Endothelial cell of umbilical vein (primary cell): ENCODE measurements around the gene MAP4K3. TPM values are rescaled to one million over a fixed set of nuclear protein-coding genes. Genes with fewer than 3 reads are reported as not detected.

Experiments
- Bru-seq: library from RNA; stranded (reverse); fragments of 400-500 nt; gene quantifications from one replicate; lab custom pipeline; 2021; lab: Mats Ljungman, UMichigan
- BruChase-seq, 2 experiments: library from RNA; stranded (reverse); fragments of 400-500 nt; gene quantifications; one replicate each; lab custom pipeline; 2021; lab: Mats Ljungman, UMichigan
- BruUV-seq: library from RNA; stranded (reverse); fragments of 400-500 nt; replicated peaks from 2 replicates; lab custom pipeline; 2021; lab: Mats Ljungman, UMichigan
- CTCF ChIA-PET: fragments of 300-600, 350-600 bp; sonication (Branson Sonifier 250); formaldehyde crosslinking; loops from one replicate; lab custom pipeline; 2021; ENCODE audit warnings: antibody characterized with exemption, inconsistent platforms; lab: Charles Lee
- POLR2A ChIA-PET: fragments of 300-600, 350-600 bp; sonication (Branson Sonifier 250); formaldehyde crosslinking; loops from one replicate; lab custom pipeline; 2021; ENCODE audit warnings: antibody characterized with exemption, inconsistent platforms; lab: Charles Lee
- DNase-seq: peaks from one replicate; pipeline ENCODE4 v3.0.0-alpha.2; 2011; ENCODE audit warnings: low read depth, low spot score
- FAIRE-seq: peaks from 2 replicates; lab custom pipeline; 2011; peaks lifted over from hg19 to GRCh38; lab: Jason Lieb, UNC
- H2AFZ ChIP-seq: 2 replicates; pipeline ENCODE4 v1.6.0; 2012; ENCODE audit warnings: low read depth, low read length, control low read depth, inconsistent platforms
- H3K27ac ChIP-seq: 2 replicates; pipeline ENCODE4 v1.5.1; 2011; ENCODE audit warnings: low read depth, mild to moderate bottlenecking, control low read depth, low read length, moderate library complexity; ENCODE audit not compliant: insufficient read depth
- H3K27me3 ChIP-seq, 2 experiments: 2 replicates each; pipeline versions ENCODE4 v1.6.0 to v1.6.1; 2011; ENCODE audit warnings: low read length in 2 of 2, mixed read lengths in 1 of 2; ENCODE audit not compliant: control insufficient read depth in 2 of 2, insufficient read depth in 2 of 2
- H3K36me3 ChIP-seq, 2 experiments: 2 replicates in 1 of 2; 3 replicates in 1 of 2; pipeline ENCODE4 v1.5.1; 2011; ENCODE audit warnings: low read length in 2 of 2, mild to moderate bottlenecking in 1 of 2, moderate library complexity in 1 of 2; ENCODE audit not compliant: control insufficient read depth in 2 of 2, insufficient read depth in 2 of 2; ENCODE audit errors: extremely low read depth in 1 of 2
- H3K4me1 ChIP-seq: 3 replicates; pipeline ENCODE4 v1.5.1; 2011; ENCODE audit warnings: mild to moderate bottlenecking, low read length; ENCODE audit not compliant: control insufficient read depth, insufficient read depth; ENCODE audit errors: extremely low read depth
- H3K4me2 ChIP-seq: 2 replicates; pipeline ENCODE4 v1.6.1; 2011; ENCODE audit warnings: low read length, control low read depth, mixed read lengths; ENCODE audit not compliant: insufficient read depth
- H3K4me3 ChIP-seq, 3 experiments: fragments of 200-600 bp in 1 of 3; sonication (generic), shearing (Covaris generic) in 1 of 3; replicated peaks in 1 of 3; 2 replicates each; pipeline ENCODE4 v1.5.1; 2011 to 2016; ENCODE audit warnings: control low read depth in 3 of 3, low read length in 3 of 3, mild to moderate bottlenecking in 2 of 3, inconsistent platforms in 1 of 3, low read depth in 1 of 3, moderate library complexity in 1 of 3; ENCODE audit not compliant: insufficient read depth in 1 of 3
- H3K79me2 ChIP-seq: 2 replicates; pipeline ENCODE4 v1.6.0; 2012; ENCODE audit warnings: low read length, inconsistent platforms; ENCODE audit not compliant: control insufficient read depth, insufficient read depth
- H3K9ac ChIP-seq: replicated peaks from 2 replicates; pipeline ENCODE3; 2011; ENCODE audit warnings: low read length, control low read depth; ENCODE audit not compliant: insufficient read depth; ENCODE audit errors: extremely low read depth
- H3K9me1 ChIP-seq: replicated peaks from 3 replicates; pipeline ENCODE4 v1.6.0; 2011; ENCODE audit warnings: mild to moderate bottlenecking, low read length; ENCODE audit not compliant: control insufficient read depth, insufficient read depth; ENCODE audit errors: extremely low read depth
- H3K9me3 ChIP-seq: replicated peaks from 2 replicates; pipeline ENCODE4 v1.5.1; 2012; ENCODE audit warnings: low read length, inconsistent platforms; ENCODE audit not compliant: control insufficient read depth, insufficient read depth
- H4K20me1 ChIP-seq: replicated peaks from 2 replicates; pipeline ENCODE3; 2011; ENCODE audit warnings: mild to moderate bottlenecking, low read length; ENCODE audit not compliant: control insufficient read depth, insufficient read depth; ENCODE audit errors: extremely low read depth
- CTCF ChIP-seq, 2 donors: IDR thresholded peaks; 1 replicate in 1 of 2; 2 replicates in 1 of 2; pipeline ENCODE4 v1.5.1; 2011; ENCODE audit warnings: low read length in 2 of 2, mild to moderate bottlenecking in 2 of 2, moderate library complexity in 2 of 2, control low read depth in 1 of 2, inconsistent platforms in 1 of 2, low read depth in 1 of 2; ENCODE audit not compliant: insufficient read depth in 1 of 2; ENCODE audit errors: extremely low read depth in 1 of 2
- FOS ChIP-seq: IDR thresholded peaks from 2 replicates; pipeline ENCODE4 v1.6.1; 2011; ENCODE audit warnings: mild to moderate bottlenecking, low read length, moderate library complexity, borderline replicate concordance; ENCODE audit not compliant: insufficient read depth
- GATA2 ChIP-seq: IDR thresholded peaks from 2 replicates; pipeline ENCODE4 v1.7.0; 2011; ENCODE audit warnings: low read depth, mild to moderate bottlenecking, moderate library complexity, mixed read lengths, low read length; ENCODE audit not compliant: insufficient read length, insufficient read depth
- JUN ChIP-seq: IDR thresholded peaks from 2 replicates; pipeline ENCODE4 v1.6.1; 2011; ENCODE audit warnings: borderline replicate concordance, low read depth; ENCODE audit not compliant: insufficient read length, insufficient read depth
- MYC ChIP-seq: IDR thresholded peaks from one replicate; pipeline ENCODE4 v1.6.1; 2011; ENCODE audit warnings: mild to moderate bottlenecking, low read depth, low read length
- POLR2A ChIP-seq: IDR thresholded peaks from 2 replicates; pipeline ENCODE4 v1.6.1; 2012; ENCODE audit warnings: low read depth, mild to moderate bottlenecking, control low read depth, low read length
- POLR2AphosphoS5 ChIP-seq: IDR thresholded peaks from 2 replicates; pipeline ENCODE4 v1.6.1; 2012; ENCODE audit warnings: low read depth, mild to moderate bottlenecking, control low read depth, low read length, moderate library complexity; ENCODE audit not compliant: insufficient read depth
- dilution Hi-C: fragments of 300-500 bp; cut with MboI; formaldehyde crosslinking; loops from one replicate; pipeline ENCODE4 v1.15.0; 2019; ENCODE audit warnings: low sequenced_read_pairs; ENCODE audit not compliant: extremely low pct_ligation_motif_present
- intact Hi-C: fragments of 100-400 bp; cut with micrococcal nuclease; formaldehyde crosslinking; loops from one replicate; pipeline ENCODE4 v1.10.0; 2022
- long read RNA-seq: library from polyadenylated mRNA; stranded (forward); transcript quantifications from one replicate; pipeline ENCODE4 v2.0.0, GENCODE V29; 2021
- polyA minus RNA-seq, 3 experiments: library from RNA; depleted of rRNA, polyadenylated mRNA; stranded (reverse); fragments of >200 nt; gene quantifications; 1 replicate in 1 of 3; 2 replicates in 2 of 3; pipeline ENCODE4 v1.2.3, GENCODE V29; 2011
- polyA plus RNA-seq, 4 experiments: library from polyadenylated mRNA; depleted of rRNA in 3 of 4; stranded (reverse) in 3 of 4; unstranded in 1 of 4; fragments of >200 nt; gene quantifications; 2 replicates each; pipeline versions ENCODE4 v1.2.1 to v1.2.3, GENCODE V29; 2011 to 2012; ENCODE audit warnings: missing spikeins in 1 of 4
- total RNA-seq: library from RNA; stranded (reverse); gene quantifications from 2 replicates; pipeline ENCODE4 v1.2.3, GENCODE V29; 2021

Gene MAP4K3
- total RNA-seq (45.9 and 46.2 TPM in 2 replicates), polyA plus RNA-seq (6.4 and 8.0 TPM in 2 replicates), polyA minus RNA-seq (19.6 and 20.1 TPM in 2 replicates), Bru-seq, nascent RNA (percentile 93 among the genes with signal in this experiment), BruChase-seq, experiment 1, labeled RNA remaining after a 6-hour chase (percentile 71 among the genes with signal in this experiment), BruChase-seq, experiment 2, labeled RNA remaining after a 2-hour chase (percentile 86 among the genes with signal in this experiment)
- 8.0 and 8.1 TPM in 2 replicates for polyA plus RNA-seq (2011; cell fraction: cytosol; rRNA removed)
- 37.0 and 46.6 TPM in 2 replicates for polyA plus RNA-seq (2011; cell fraction: nucleus; rRNA removed)
- 13.5 and 17.1 TPM in 2 replicates for polyA plus RNA-seq (2012)
- 8.5 TPM for polyA minus RNA-seq (2011; cell fraction: cytosol; rRNA and poly(A)+ RNA removed)
- polyA minus RNA-seq (2011; cell fraction: nucleus; rRNA and poly(A)+ RNA removed) = 98.0 and 121 TPM in 2 replicates
- long read RNA-seq, full-length matches to known transcripts = 38 of 55 reads
- long read RNA-seq, partial matches to known transcripts = 6 of 55 reads
- long read RNA-seq, other reads (novel, unspliced or antisense) = 11 of 55 reads

GRCh38 chr2:39436592-39437521 is at the start of gene MAP4K3:
MAP4K3 (minus strand) TSS chr2:39437285; CDS start chr2:39436987, 298 bp downstream.
- Histone ChIP-seq H3K9ac (peak within 1 kb of the TSS; percentile 88), H3K36me3 (no peaks in the 10 kb centered on the region), H4K20me1 (peaks cover 4% of the 10 kb centered on the region), H3K79me2 (peaks cover 44% of the 10 kb centered on the region), H3K27me3 (no peaks in the 10 kb centered on the region), H3K4me2 (peak within 1 kb of the TSS; percentile 91), H2AFZ (peak within 1 kb of the TSS; percentile 68), H3K9me3 (no peaks in the 10 kb centered on the region), H3K27ac (peak within 1 kb of the TSS; percentile 73), H3K4me1 (peaks cover 35% of the 10 kb centered on the region), H3K4me3 (peak within 1 kb of the TSS; percentile 48 to 83 (median 56)), H3K9me1 (no peaks in the 10 kb centered on the region)
- CTCF ChIA-PET = interaction anchor here (0.6 to 2.5 kb wide), 12 partner anchors 14 to 375 kb away, joined by 3 to 20 read pairs (median 4); no protein-coding TSS in a partner anchor
- POLR2A ChIA-PET = no interaction called here
- TF ChIP-seq FOS (no peak), GATA2 (no peak), JUN (no peak), POLR2AphosphoS5 (peak; percentile 76), CTCF (IDR thresholded peaks at IDR 0.05; ENCODE audit: extremely low read depth in 1 of 2, insufficient read depth in 1 of 2, low read depth in 1 of 2, low read length in 2 of 2) (no peak), POLR2A (peak; percentile 59), MYC (no peak)
- DNase-seq (peak; percentile 95), FAIRE-seq (peak; percentile 83)
- dilution Hi-C loops = no loop called here
- no TSS peak for BruUV-seq
- intact Hi-C loops = loop anchor here (1.0 to 5.0 kb wide), 8 partner anchors 26 to 315 kb away; partner anchors contain the start of gene SOS1
